Measurements from ENCODE around the gene CTNNA1.

DNA sequence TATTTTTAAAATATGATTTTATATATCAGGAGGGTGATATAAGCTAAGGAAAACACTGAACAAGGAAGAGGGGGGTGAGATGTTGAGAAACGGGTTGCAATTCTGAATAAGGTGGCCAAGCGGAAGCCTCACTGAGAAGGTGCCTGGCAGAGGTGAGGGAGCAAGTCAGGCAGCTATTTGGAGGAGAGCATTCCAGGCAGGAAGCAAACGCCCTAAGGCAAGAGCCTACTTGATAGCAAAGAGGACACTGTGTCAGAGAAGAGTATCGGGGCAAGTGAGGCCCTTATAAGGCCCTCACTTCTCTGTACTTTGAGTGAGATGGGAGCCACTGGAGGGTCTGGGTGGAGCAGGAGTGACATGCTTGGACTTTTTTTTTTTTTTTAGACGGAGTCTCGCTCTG, 8.0 kb upstream of the CTNNA1 start:
- TF ChIP-seq BACH1 (IDR thresholded peaks at IDR 0.05; ENCODE audit: low read length): no peak
- TF ChIP-seq YY1 (IDR thresholded peaks at IDR 0.05; ENCODE audit: low read depth, low read length): no peak
- no peak for TF ChIP-seq CHD2 (IDR thresholded peaks at IDR 0.05; ENCODE audit: low read length)
- no peak for TF ChIP-seq GABPA (IDR thresholded peaks at IDR 0.05; ENCODE audit: borderline replicate concordance, insufficient read depth, low read length)
- no peak for TF ChIP-seq EP300 (IDR thresholded peaks at IDR 0.05; ENCODE audit: borderline replicate concordance in 1 of 2, low read depth in 2 of 2, low read length in 2 of 2)
